GM12872 (cell line): ENCODE measurements around the gene CLINT1.

ENCODE experiments used
- TF ChIP-seq, protein P1 (sequence below): IDR thresholded peaks from 3 replicates; pipeline ENCODE4 v1.5.1; 2011; ENCODE audit warnings: low read depth, mild to moderate bottlenecking, low read length, moderate library complexity; ENCODE audit not compliant: insufficient read depth

CLINT1 gene

DNA sequence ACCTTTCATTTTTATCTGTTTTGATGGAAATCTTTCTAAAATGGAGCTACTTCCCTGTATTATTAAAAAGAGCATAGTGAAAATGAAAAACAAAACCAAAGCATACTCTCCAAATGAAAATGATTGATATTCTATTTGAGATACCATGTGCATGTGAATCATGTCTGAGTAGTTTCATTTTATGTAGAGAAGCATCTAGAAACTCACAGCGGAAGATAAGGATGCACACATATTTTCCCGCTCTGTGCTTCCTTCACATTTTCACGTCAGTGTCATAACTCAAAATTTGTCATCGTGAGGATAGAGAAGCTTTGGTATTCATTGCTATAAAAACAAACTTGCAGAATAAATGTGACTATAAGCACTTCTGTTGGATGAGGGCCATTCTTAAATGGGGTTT, 34.0 kb upstream of the CLINT1 start:
- TF ChIP-seq, protein P1, sequence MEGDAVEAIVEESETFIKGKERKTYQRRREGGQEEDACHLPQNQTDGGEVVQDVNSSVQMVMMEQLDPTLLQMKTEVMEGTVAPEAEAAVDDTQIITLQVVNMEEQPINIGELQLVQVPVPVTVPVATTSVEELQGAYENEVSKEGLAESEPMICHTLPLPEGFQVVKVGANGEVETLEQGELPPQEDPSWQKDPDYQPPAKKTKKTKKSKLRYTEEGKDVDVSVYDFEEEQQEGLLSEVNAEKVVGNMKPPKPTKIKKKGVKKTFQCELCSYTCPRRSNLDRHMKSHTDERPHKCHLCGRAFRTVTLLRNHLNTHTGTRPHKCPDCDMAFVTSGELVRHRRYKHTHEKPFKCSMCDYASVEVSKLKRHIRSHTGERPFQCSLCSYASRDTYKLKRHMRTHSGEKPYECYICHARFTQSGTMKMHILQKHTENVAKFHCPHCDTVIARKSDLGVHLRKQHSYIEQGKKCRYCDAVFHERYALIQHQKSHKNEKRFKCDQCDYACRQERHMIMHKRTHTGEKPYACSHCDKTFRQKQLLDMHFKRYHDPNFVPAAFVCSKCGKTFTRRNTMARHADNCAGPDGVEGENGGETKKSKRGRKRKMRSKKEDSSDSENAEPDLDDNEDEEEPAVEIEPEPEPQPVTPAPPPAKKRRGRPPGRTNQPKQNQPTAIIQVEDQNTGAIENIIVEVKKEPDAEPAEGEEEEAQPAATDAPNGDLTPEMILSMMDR, result no peak

DNA sequence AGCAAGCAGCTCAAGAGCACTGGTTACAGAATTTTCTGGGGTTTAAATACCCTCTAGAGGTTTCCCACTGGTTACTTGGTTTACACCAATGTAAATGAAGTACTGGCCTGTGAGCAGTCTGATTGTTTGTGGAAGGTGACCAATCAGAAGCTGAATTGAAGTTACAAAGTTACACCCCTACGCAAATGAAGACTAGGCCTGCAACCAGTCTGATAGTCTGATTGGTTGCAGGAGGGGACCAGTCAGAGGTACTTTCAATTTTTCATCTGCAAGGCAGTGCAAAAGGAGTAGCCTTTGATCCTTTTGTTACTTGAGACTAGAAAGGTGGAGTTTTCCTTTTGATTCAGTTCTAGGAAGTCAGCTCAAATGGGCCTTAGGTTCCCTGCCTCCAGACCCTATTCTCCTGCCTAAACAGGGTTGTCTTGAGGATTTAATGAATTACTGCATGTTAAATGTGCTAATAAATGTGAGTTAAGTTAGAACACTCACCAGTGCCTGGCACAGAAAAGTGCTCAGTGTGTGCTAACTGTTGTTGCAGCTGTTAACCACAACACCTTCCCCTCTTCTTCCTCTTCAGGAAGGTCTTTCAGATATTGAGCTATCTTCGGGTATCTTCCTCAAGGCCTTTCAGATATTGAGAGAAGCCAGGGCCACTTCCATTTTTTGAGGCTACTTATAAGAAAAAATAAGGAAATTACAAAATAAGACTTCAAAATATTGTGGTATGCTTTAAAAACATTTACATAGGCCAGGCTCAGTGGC, 32.1 kb upstream of the CLINT1 start:
- TF ChIP-seq, protein P1, result no peak

DNA sequence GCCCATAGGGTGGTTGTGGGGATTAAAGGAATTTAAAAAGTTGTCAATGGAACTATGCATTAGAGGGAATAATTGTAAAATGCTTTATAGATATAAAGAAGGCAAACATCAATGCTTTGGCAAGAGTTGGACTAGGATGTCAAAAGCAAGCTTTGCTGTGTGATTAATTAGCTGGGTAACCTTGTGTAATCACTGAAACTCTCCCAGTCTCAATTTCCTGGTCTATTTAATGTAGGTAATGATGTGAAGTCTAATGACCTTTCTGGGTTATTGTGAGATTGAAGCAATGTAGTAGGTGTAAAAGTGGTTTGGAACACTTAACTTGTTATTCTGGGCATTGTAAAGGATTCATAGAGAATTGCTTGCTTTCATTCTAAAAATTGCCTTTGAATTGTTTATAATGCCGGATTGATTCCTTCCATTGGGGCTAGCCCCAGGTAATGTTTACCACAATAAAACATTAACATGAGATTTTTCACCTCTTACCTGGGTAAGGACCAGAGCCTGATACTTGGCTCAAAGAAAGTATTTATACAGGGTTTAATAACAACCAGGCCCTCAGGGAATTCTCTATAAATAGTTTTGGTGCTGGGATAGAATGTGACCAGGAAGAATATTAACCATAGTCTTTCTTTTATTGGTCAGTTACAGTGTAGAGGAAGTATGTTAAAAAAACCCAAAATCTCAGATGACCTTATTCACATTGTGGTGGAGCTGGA, 30.0 kb upstream of the CLINT1 start:
- TF ChIP-seq, protein P1, result no peak

DNA sequence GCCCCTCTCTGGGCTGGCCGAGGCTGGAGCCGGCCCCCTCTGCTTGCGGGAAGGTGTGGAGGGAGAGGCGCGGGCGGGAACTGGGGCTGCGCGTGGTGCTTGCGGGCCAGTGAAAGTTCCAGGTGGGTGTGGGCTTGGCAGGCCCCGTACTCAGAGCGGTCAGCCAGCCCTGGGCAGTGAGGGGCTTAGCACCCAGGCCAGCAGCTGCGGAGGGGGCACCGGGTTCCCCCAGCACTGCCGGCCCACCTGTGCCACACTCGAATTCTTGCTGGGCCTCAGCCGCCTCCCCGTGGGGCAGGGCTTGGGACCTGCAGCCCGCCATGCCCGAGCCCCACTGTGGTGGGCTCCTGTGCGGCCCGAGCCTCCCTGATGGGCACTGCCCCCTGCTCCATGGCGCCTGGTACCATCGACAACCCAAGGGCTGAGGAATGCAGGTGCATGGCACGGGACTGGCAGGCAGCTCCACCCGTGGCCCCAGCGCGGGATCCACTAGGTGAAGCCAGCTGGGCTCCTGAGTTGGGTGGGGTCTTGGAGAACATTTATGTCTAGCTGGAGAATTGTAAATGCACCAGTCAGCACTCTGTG, 27.9 kb upstream of the CLINT1 start:
- TF ChIP-seq, protein P1, result no peak

DNA sequence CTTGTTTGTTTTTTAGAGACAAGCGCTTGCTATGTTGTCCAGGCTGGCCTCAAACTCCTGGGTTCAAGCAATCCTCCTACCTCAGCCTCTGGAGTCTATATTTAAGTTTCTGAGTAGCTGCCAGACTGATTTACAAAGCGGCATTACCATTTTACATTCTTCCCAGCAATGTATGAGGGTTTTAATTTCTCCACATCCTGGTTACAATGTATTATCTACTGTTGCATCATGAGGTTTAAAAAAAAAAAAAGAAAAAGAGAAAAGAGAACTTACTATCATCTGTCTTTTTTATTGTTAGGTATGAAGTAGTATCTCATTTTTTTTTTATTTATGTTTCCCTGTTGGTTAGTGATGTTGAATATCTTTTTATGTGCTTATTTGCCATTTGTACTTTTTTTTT, 18.9 kb upstream of the CLINT1 start:
- TF ChIP-seq, protein P1, result no peak

DNA sequence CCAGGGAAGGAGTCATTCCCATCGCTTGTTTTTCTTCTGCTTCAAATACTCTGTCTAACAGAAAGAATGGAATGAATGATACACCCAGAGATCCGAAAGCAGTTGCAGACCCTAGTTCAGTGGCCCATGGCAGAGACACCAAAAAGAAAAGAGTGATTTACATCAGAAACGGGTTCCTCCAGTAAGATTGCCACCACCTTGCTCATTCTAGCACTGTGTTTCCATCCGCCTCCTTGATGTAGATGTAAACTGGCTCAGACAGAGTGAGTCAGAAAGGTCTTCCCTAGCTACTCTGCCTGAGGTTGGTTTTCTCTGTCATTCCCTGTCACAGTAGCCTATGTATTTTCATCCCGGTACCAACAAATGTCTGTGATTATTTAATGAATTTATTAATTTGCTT, 15.9 kb upstream of the CLINT1 start:
- TF ChIP-seq, protein P1, result no peak

DNA sequence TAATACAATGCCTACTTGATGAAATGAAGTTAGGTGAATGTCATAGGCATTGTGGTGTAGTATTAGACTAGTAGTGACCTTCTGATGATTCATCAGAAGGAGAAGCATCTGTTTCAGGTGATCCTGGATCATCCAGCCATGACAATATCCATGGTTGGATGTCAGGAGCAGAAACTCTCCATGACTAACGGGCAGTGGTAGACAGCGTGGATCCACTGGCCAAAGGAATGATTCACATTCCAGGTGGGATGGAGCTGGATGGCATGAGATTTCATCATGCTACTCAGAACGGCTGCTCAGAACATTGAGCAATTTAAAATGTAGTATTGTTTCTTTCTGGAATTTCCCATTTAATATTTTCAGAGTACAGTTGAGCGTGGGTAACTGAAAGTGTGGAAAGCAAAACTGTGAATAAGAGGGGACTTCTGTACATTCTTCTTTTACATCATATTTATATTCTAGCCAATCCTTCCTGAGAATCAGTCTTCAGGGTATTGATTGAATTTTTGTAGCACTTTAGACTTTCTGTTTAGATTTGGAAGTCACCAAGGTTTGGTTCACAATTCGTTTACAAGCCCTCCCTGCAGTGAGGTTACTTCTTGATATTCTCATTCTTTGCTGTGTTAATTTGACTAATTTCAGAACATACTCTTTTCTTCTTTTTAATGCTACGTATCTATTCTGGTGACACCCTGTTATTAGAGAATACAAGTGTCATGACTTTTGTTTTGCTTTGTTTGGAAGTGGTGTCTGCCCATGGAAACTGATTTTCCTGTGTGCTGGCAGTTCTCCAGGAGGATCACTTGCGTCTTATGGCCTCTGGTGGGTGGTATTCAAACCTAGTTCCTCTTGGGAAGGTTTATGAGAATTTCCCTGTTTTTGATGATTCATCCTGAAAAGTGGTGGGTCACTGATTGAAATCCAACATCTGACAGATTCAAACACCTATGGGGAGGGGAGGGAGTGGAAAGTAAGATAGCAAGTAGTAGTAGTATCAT, 12.2 kb upstream of the CLINT1 start:
- TF ChIP-seq, protein P1, result no peak
